Gastrocnemius medialis (tissue), 4 donors: ENCODE results near the gene C10orf105. TPM values are rescaled to one million over a fixed set of nuclear protein-coding genes. Genes with fewer than 3 reads are reported as not detected.

Experiments
- ATAC-seq, 2 donors: fragments of 150-250 bp; one replicate each; pipeline ENCODE4 v1.9.1; 2016
- DNase-seq, 2 donors: peaks; one replicate each; pipeline ENCODE4 v3.0.0-alpha.2; 2019
- H3K27ac ChIP-seq, 4 donors: fragments of 200-600 bp; sonication (generic); 1 replicate in 1 of 4; 2 replicates in 3 of 4; pipeline ENCODE4 v1.5.1; 2016 to 2018; ENCODE audit warnings: mild to moderate bottlenecking in 2 of 4, moderate library complexity in 1 of 4
- H3K27me3 ChIP-seq, 3 donors: fragments of 200-600 bp; sonication (generic) in 2 of 3; 1 replicate in 1 of 3; 2 replicates in 2 of 3; pipeline versions ENCODE4 v1.5.1 to v1.6.0; 2016 to 2019; ENCODE audit warnings: mild to moderate bottlenecking in 1 of 3, moderate library complexity in 1 of 3
- H3K36me3 ChIP-seq, 2 donors: fragments of 200-600 bp; sonication (generic) in 1 of 2; one replicate each; pipeline ENCODE4 v1.5.1; 2017 to 2018
- H3K4me1 ChIP-seq, 2 donors: fragments of 200-600 bp; sonication (generic) in 1 of 2; one replicate each; pipeline ENCODE4 v1.5.1; 2016 to 2017; ENCODE audit warnings: mild to moderate bottlenecking in 2 of 2
- H3K4me3 ChIP-seq, 4 donors: fragments of 200-600 bp; sonication (generic) in 3 of 4; 1 replicate in 1 of 4; 2 replicates in 3 of 4; pipeline ENCODE4 v1.5.1; 2016 to 2019; ENCODE audit warnings: mild to moderate bottlenecking in 2 of 4
- H3K9me3 ChIP-seq, 3 donors: fragments of 200-600 bp; sonication (generic) in 2 of 3; 1 replicate in 1 of 3; 2 replicates in 2 of 3; pipeline ENCODE4 v1.5.1; 2016 to 2019
- POLR2A ChIP-seq, 2 donors: fragments of 450-650 bp; IDR thresholded peaks; one replicate each; pipeline ENCODE4 v1.6.1; 2017; ENCODE audit warnings: antibody characterized with exemption in 2 of 2, mild to moderate bottlenecking in 2 of 2, moderate library complexity in 2 of 2
- in situ Hi-C, 4 donors: fragments of 200-750 bp; cut with MboI; loops; one replicate each; pipeline versions ENCODE4 v1.15.0 to v1.8.0; 2017; ENCODE audit warnings: low sequenced_read_pairs in 4 of 4
- intact Hi-C: fragments of 100-400 bp; cut with DNase I; formaldehyde crosslinking; loops from one replicate; pipeline ENCODE4 v1.15.1; 2023; ENCODE audit warnings: low total_unique reads
- total RNA-seq, 4 donors: library from RNA; depleted of rRNA; stranded (reverse); fragments of >200 nt; gene quantifications; one replicate each; pipeline versions ENCODE4 v1.1.0 to v1.2.3, GENCODE V29; 2016
- TF ChIP-seq, protein P1 (sequence below), 5 experiments: fragments of 450-650 bp in 3 of 5; fragments of 200-600 bp in 2 of 5; sonication (generic) in 2 of 5; IDR thresholded peaks in 4 of 5; conservative IDR thresholded peaks in 1 of 5; 1 replicate in 4 of 5; 2 replicates in 1 of 5; pipeline ENCODE4 v1.5.1; 2016 to 2019; ENCODE audit warnings: antibody characterized with exemption in 5 of 5, mild to moderate bottlenecking in 3 of 5, moderate library complexity in 3 of 5

C10orf105 gene
- total RNA-seq, 4 donors from 2014 or later, result not detected

- in situ Hi-C loops, result no loop called here
- TF ChIP-seq, protein P1, sequence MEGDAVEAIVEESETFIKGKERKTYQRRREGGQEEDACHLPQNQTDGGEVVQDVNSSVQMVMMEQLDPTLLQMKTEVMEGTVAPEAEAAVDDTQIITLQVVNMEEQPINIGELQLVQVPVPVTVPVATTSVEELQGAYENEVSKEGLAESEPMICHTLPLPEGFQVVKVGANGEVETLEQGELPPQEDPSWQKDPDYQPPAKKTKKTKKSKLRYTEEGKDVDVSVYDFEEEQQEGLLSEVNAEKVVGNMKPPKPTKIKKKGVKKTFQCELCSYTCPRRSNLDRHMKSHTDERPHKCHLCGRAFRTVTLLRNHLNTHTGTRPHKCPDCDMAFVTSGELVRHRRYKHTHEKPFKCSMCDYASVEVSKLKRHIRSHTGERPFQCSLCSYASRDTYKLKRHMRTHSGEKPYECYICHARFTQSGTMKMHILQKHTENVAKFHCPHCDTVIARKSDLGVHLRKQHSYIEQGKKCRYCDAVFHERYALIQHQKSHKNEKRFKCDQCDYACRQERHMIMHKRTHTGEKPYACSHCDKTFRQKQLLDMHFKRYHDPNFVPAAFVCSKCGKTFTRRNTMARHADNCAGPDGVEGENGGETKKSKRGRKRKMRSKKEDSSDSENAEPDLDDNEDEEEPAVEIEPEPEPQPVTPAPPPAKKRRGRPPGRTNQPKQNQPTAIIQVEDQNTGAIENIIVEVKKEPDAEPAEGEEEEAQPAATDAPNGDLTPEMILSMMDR (IDR thresholded peaks at IDR 0.05 in 4 of 5, conservative IDR thresholded peaks at IDR 0.05 in 1 of 5), result no peak
- TF ChIP-seq POLR2A (IDR thresholded peaks at IDR 0.05), result no peak
- Histone ChIP-seq H3K27ac (no peak overlapping the region), H3K4me1 (peaks cover 0 to 8% of the 10 kb centered on the region in 2 donors), H3K9me3 (no peaks in the 10 kb centered on the region), H3K36me3 (no peaks in the 10 kb centered on the region), H3K4me3 (no peak overlapping the region), H3K27me3 (no peaks in the 10 kb centered on the region)
- DNase-seq (no peak), ATAC-seq (no peak)
- intact Hi-C loops, result no loop called here
These were observed 33.9 kb downstream of the C10orf105 start for GRCh38 chr10:71685554-71686232.

GRCh38 chr10:71684356-71685173, 35.0 kb downstream of the C10orf105 start:
- no peak overlapping the region for H3K27ac ChIP-seq
- H3K4me3 ChIP-seq, result no peak overlapping the region
- H3K4me1 ChIP-seq, result peaks cover 0 to 16% of the 10 kb centered on the region in 2 donors
- ATAC-seq (no peak), DNase-seq (no peak)
- TF ChIP-seq, protein P1 (IDR thresholded peaks at IDR 0.05 in 4 of 5, conservative IDR thresholded peaks at IDR 0.05 in 1 of 5), result no peak
- TF ChIP-seq POLR2A (IDR thresholded peaks at IDR 0.05), result no peak
- in situ Hi-C loops (no loop called here), intact Hi-C loops (no loop called here)
- H3K27me3 ChIP-seq, result no peaks in the 10 kb centered on the region
- H3K9me3 ChIP-seq, result no peaks in the 10 kb centered on the region
- H3K36me3 ChIP-seq, result no peaks in the 10 kb centered on the region

DNA sequence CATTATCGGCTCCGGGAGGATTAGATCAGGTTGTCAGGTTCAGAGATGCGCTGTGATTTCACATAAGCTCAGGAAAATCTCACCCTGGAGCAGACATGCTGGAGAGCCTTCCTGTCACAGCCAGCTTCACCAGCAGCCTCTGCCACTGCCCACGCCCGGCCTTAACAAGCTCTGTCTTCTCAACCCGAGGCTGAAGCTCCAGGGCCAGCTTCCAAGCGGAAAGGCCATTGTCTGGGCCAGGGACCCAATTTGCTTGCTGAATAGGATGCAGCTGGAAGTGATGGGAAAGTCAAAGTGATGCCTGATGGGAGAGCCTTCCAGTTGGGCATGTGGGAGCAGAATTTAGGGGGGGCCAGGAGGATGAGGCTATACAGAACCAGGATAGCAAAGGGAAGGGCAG, 36.3 kb downstream of the C10orf105 start:
- Histone ChIP-seq H3K27me3 (no peaks in the 10 kb centered on the region), H3K9me3 (no peaks in the 10 kb centered on the region), H3K4me3 (no peak overlapping the region), H3K4me1 (peaks cover 0 to 19% of the 10 kb centered on the region in 2 donors), H3K27ac (peak overlapping the region in 1 of 4 donors; percentile 31), H3K36me3 (no peaks in the 10 kb centered on the region)
- no peak for DNase-seq
- ATAC-seq, result no peak
- intact Hi-C loops, result no loop called here
- in situ Hi-C loops, result no loop called here
- TF ChIP-seq POLR2A (IDR thresholded peaks at IDR 0.05), result no peak
- TF ChIP-seq, protein P1 (IDR thresholded peaks at IDR 0.05 in 4 of 5, conservative IDR thresholded peaks at IDR 0.05 in 1 of 5), result no peak

- Histone ChIP-seq H3K4me3 (no peak overlapping the region), H3K27me3 (no peaks in the 10 kb centered on the region), H3K36me3 (no peaks in the 10 kb centered on the region), H3K27ac (peak overlapping the region in 2 of 4 donors; percentile 16 to 31), H3K9me3 (no peaks in the 10 kb centered on the region), H3K4me1 (peaks cover 0 to 19% of the 10 kb centered on the region in 2 donors)
- ATAC-seq (no peak), DNase-seq (no peak)
- in situ Hi-C loops (no loop called here), intact Hi-C loops (no loop called here)
- TF ChIP-seq POLR2A (IDR thresholded peaks at IDR 0.05), result no peak
- TF ChIP-seq, protein P1 (IDR thresholded peaks at IDR 0.05 in 4 of 5, conservative IDR thresholded peaks at IDR 0.05 in 1 of 5), result no peak
These were observed 37.6 kb downstream of the C10orf105 start for GRCh38 chr10:71681977-71682376.
